ENCODE results near the gene MOCS2.
"Not testable (repeated sequence)": the region's sequence is repeated elsewhere in the genome, so short reads cannot be mapped to it uniquely, and the experiment has no call there.

Gene MOCS2

DNA sequence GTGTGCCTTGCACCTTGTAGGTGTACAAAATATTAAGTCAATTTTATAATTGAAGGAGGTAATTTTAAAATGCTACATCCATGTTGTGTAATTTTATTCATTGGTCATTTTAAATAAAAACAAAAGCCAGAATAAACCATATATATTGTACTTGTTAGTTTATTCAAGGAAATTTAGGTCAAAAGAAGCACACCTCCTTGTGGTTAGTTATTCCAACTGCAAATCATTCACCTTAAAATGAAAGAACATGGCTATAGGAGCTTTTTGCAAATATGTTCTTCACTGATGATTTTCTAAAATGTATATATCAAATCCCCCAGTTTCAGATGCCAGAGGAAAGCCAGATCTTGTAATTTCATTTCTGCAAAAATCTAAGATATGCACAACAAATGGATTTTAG lies 5.4 kb upstream of the MOCS2 start:
- H3K36me3 Mint-ChIP-seq (ENCODE audit: low read depth): peaks cover 7% of the 10 kb centered on the region
- no peak overlapping the region for H3K27ac Mint-ChIP-seq
- TF ChIP-seq, protein P1, sequence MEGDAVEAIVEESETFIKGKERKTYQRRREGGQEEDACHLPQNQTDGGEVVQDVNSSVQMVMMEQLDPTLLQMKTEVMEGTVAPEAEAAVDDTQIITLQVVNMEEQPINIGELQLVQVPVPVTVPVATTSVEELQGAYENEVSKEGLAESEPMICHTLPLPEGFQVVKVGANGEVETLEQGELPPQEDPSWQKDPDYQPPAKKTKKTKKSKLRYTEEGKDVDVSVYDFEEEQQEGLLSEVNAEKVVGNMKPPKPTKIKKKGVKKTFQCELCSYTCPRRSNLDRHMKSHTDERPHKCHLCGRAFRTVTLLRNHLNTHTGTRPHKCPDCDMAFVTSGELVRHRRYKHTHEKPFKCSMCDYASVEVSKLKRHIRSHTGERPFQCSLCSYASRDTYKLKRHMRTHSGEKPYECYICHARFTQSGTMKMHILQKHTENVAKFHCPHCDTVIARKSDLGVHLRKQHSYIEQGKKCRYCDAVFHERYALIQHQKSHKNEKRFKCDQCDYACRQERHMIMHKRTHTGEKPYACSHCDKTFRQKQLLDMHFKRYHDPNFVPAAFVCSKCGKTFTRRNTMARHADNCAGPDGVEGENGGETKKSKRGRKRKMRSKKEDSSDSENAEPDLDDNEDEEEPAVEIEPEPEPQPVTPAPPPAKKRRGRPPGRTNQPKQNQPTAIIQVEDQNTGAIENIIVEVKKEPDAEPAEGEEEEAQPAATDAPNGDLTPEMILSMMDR (IDR thresholded peaks at IDR 0.05): peak; percentile 34
- no peaks in the 10 kb centered on the region for H3K9me3 Mint-ChIP-seq
- H3K27me3 Mint-ChIP-seq (ENCODE audit: low read depth, poor library complexity): peaks cover 3% of the 10 kb centered on the region
- DNase-seq: no peak
- H3K4me1 Mint-ChIP-seq: peaks cover 30% of the 10 kb centered on the region
- H3K4me3 Mint-ChIP-seq: no peak overlapping the region

GRCh38 chr5:53113947-53114346 lies 4.4 kb upstream of the MOCS2 start:
- Mint-ChIP-seq H3K9me3 (no peaks in the 10 kb centered on the region), H3K4me3 (no peak overlapping the region), H3K4me1 (peaks cover 36% of the 10 kb centered on the region), H3K27me3 (ENCODE audit: low read depth, poor library complexity) (peaks cover 3% of the 10 kb centered on the region), H3K27ac (peak overlapping the region; percentile 35), H3K36me3 (ENCODE audit: low read depth) (peaks cover 7% of the 10 kb centered on the region)
- TF ChIP-seq, protein P1 (IDR thresholded peaks at IDR 0.05): no peak
- DNase-seq: peak; percentile 3

GRCh38 chr5:53112909-53113308 lies 3.4 kb upstream of the MOCS2 start:
- no peaks in the 10 kb centered on the region for H3K9me3 Mint-ChIP-seq
- H3K27ac Mint-ChIP-seq: no peak overlapping the region
- H3K4me1 Mint-ChIP-seq: peaks cover 46% of the 10 kb centered on the region
- H3K36me3 Mint-ChIP-seq (ENCODE audit: low read depth): peaks cover 7% of the 10 kb centered on the region
- no peaks in the 10 kb centered on the region for H3K27me3 Mint-ChIP-seq (ENCODE audit: low read depth, poor library complexity)
- no peak overlapping the region for H3K4me3 Mint-ChIP-seq
- DNase-seq: no peak
- TF ChIP-seq, protein P1 (IDR thresholded peaks at IDR 0.05): no peak

DNA sequence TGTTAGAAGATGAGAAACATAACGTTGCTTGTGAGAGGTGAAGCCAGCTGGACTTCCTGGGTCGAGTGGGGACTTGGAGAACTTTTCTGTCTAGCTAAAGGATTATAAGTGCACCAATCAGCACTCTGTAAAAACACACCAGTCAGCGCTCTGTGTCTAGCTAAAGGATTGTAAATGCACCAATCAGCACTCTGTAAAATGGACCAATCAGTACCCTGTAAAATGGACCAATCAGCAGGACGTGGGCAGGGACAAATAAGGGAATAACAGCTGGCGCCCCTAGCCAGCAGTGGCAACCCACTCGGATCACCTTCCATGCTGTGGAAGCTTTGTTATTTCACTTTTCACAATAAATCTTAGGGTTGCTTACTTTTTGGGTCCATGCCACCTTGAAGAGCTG lies 2.8 kb upstream of the MOCS2 start:
- H3K9me3 Mint-ChIP-seq; H3K36me3 Mint-ChIP-seq (ENCODE audit: low read depth); H3K27ac Mint-ChIP-seq; H3K27me3 Mint-ChIP-seq (ENCODE audit: low read depth, poor library complexity); DNase-seq; H3K4me3 Mint-ChIP-seq: not testable (repeated sequence)
- peaks cover 46% of the 10 kb centered on the region for H3K4me1 Mint-ChIP-seq

GRCh38 chr5:53111139-53111538 lies 1.6 kb upstream of the MOCS2 start:
- TF ChIP-seq, protein P1 (IDR thresholded peaks at IDR 0.05): no peak
- Mint-ChIP-seq H3K4me1 (peaks cover 46% of the 10 kb centered on the region), H3K27me3 (ENCODE audit: low read depth, poor library complexity) (no peaks in the 10 kb centered on the region), H3K9me3 (no peaks in the 10 kb centered on the region), H3K4me3 (no peak overlapping the region), H3K27ac (no peak overlapping the region), H3K36me3 (ENCODE audit: low read depth) (peaks cover 20% of the 10 kb centered on the region)
- no peak for DNase-seq

DNA sequence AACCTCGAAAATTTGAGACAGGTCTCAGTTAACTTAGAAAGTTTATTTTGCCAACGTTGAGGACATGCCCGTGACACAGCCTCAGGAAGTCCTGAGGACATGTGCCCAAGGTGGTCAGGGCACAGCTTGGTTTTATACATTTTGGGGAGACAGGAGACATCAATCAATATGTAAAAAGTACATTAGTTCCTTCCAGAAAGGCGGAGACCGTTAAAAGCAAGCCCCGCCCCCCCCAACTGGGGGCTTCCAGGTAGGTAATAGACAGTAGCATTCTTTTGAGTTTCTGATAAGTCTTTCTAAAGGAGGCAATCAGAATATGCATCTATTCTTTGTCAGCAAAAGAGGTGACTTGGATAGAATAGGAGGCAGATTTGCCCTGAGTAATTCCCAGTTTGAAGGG lies 599 bp upstream of the MOCS2 start:
- Mint-ChIP-seq H3K4me3 (peak overlapping the region; percentile 93), H3K4me1 (peaks cover 46% of the 10 kb centered on the region), H3K36me3 (ENCODE audit: low read depth) (peaks cover 30% of the 10 kb centered on the region), H3K27me3 (ENCODE audit: low read depth, poor library complexity) (no peaks in the 10 kb centered on the region), H3K27ac (peak overlapping the region; percentile 84), H3K9me3 (no peaks in the 10 kb centered on the region)
- TF ChIP-seq, protein P1 (IDR thresholded peaks at IDR 0.05): no peak
- peak; percentile 16 for DNase-seq

All from nephron progenitor cell (in vitro differentiated cells).